ENCODE results near the gene ZNF329.

DNA sequence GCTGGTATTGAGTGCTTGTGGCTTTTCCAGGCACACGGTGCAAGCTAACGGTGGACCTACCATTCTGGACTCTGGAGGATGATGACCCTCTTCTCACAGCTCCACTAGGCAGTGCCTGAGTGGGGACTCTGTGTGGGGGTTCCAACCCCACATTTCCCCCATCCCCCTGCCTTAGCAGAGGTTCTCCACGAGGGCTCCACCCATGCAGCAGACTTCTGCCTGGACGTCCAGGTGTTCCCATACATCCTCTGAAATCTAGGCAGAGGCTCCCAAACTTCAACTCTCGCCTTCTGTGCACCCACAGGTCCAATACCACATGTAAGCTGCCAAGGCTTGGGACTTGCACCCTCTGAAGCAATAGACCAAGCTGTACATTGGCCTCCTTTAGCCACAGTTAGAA lies 27.2 kb downstream of the ZNF329 start:
- TF ChIP-seq CTCF (IDR thresholded peaks at IDR 0.05; ENCODE audit: control extremely low read depth in 1 of 3, insufficient read depth in 1 of 3, low read depth in 1 of 3, low read length in 3 of 3): no peak
- TF ChIP-seq BACH1 (IDR thresholded peaks at IDR 0.05; ENCODE audit: low read length): no peak
- TF ChIP-seq EZH2 (IDR thresholded peaks at IDR 0.05; ENCODE audit: low read depth, low read length, severe bottlenecking): no peak
- TF ChIP-seq NRF1 (IDR thresholded peaks at IDR 0.05; ENCODE audit: low read depth, low read length): no peak
- TF ChIP-seq ZNF274 (IDR thresholded peaks at IDR 0.05; ENCODE audit: borderline replicate concordance, extremely low read depth, low read length): no peak
